GM18909 (cell line): Measurements from ENCODE around the gene RAD51B.
"Not testable (repeated sequence)": the region's sequence is repeated elsewhere in the genome, so short reads cannot be mapped to it uniquely, and the experiment has no call there.

Experiments used
- ATAC-seq: cut with Tn5 transposase; IDR thresholded peaks from one replicate; pipeline ENCODE4 v1.9.1; 2021; ENCODE audit warnings: mild to moderate bottlenecking; ENCODE audit not compliant: unreplicated experiment, poor library complexity

Gene RAD51B

DNA sequence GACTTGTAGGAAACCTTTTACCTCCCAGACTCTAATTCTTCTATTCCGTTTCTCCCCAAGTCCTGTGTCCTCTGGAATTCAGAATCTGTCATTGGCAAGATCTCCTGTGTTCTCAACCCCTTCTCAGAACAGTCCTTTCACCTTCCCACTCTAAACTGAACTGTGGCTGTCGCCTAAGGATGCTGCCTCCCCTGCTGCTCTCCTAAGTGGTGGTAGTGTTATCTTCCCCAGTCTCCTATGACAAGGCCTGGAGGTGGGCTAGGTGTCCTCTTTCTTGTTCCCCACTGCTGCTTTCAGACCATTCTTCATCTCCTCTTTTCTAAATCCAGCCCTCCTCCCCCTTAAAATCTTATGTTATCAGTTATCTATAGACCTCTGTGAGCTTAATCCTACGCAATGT, 397.4 kb downstream of the RAD51B start:
- no peak for ATAC-seq

- ATAC-seq, result no peak
Observed at GRCh38 chr14:68217791-68218340, 398.3 kb downstream of the RAD51B start.

DNA sequence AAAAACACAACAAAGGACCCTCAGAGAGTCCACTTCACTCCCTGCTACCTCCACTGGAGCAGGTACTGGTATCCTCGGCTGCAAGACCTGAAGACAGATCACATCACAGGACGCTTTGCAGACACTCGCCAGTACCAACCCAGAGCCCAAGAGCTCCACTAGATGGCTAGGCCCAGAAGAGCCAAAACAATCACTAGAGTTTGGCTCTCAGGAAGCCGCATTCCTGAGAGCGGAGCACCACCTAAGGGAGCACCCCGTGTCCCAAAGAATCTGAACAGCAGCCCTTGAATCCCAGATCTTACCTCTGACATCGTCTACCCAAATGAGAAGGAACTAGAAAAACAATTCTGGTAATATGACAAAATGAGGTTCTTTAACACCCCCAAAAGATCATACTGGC, 399.8 kb downstream of the RAD51B start:
- ATAC-seq, result no peak

DNA sequence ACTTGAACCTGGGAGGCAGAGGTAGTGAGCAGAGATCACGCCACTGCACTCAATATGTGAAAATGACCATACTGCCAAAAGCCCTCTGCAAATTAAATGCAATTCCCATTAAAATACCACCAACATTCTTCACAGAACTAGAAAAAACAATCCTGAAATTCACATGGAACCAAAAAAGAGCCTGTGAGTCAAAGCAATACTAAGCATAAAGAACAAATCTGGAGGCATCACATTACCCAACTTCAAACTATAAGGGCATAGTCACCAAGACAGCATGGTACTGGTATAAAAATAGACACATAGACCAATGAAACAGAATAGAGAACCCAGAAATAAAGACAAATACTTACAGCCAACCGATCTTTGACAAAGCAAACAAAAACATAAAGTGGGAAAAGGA, 401.5 kb downstream of the RAD51B start:
- not testable (repeated sequence) for ATAC-seq

- ATAC-seq, result no peak
Observed at GRCh38 chr14:68222154-68222553, 402.6 kb downstream of the RAD51B start.

DNA sequence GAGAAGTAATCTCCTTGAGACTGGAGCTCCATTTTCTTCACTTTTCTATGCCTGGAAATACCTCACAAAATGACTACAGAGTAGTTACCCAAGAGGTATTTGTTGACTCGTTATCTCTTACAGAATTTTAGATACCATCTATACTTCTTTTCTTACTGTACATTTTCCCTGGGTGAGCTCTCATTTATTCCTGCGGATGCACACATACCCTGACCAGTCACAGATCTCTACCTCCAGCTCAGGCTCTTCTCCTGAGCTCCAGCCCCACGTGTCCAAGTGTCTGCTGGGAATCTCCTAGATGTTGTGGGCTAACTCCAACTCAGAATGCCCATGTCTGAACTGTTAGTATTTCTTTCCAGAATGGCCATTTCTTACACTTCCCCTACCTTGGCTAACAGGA, 403.1 kb downstream of the RAD51B start:
- ATAC-seq, result no peak

- ATAC-seq, result no peak
Observed at GRCh38 chr14:68223631-68224030, 404.1 kb downstream of the RAD51B start.

DNA sequence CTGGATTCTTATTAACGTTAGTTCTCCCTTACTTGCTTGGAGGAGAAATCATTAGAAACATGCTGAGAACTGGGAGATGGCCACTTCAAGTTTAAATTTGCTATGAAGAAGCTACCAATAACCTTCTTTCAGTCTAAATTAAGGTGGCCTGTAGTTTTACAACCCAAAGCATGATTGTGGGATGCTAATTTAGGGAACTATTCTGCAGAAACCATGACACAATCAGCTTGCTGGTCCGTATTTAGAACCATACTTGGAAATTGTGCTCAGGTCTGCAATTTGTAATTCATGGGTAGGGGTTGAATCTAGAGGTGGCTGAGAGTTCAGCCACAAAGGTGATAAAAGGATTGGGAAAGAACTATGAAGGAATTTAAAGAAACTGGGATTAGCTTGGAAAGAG, 405.7 kb downstream of the RAD51B start:
- ATAC-seq, result no peak

DNA sequence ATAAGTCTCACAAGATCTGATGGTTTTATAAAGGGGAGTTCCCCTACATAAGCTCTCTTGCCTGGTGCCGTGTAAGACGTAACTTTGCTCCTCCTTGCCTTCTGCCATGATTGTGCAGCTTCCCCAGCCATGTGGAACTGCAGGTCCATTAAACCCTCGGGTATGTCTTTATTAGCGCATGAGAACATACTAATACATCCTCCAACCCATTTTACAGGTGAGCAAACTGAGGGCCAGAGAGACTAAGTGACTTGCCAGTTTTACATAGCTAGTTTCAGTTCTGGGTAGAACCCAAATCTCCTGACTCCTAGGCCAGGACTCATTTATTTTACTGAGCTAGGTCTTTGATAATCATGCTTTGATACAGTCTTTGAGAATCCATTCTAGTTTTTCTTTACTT, 406.9 kb downstream of the RAD51B start:
- no peak for ATAC-seq

GRCh38 chr14:68228656-68229055, 409.1 kb downstream of the RAD51B start:
- ATAC-seq, result no peak

DNA sequence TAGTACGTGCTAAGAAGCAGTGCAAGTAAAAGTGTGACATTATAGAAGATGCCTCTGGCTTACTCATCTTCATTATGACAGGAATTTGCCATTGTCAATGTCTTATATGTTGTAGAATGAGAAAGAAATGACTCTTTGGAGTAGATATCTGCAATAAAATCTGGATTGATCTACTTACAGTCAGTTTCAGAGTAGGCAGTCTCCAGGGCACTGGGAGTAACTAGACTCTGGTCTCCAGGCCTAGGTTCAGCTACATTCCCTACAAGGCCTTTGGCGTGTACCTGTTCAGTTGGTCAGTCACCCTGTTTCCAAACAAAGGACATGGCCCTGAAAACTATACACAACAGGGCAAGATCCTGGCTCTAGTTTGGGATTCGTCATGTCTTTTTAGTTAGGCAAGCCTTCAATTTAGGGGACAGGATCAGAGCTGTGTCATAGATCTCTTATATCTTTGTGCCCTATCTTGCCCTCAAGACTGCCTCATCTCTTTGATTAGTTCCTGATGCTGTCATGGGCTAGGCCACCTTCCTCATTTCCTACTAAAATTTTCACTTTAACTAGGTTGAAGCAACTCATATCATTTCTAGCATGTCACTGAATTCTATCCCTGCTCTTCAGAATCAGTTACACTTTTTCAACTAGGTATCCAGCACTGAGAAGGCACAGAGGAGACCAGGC, 410.0 kb downstream of the RAD51B start:
- ATAC-seq, result no peak

- ATAC-seq, result no peak
Observed at GRCh38 chr14:68230202-68230949, 410.8 kb downstream of the RAD51B start.

DNA sequence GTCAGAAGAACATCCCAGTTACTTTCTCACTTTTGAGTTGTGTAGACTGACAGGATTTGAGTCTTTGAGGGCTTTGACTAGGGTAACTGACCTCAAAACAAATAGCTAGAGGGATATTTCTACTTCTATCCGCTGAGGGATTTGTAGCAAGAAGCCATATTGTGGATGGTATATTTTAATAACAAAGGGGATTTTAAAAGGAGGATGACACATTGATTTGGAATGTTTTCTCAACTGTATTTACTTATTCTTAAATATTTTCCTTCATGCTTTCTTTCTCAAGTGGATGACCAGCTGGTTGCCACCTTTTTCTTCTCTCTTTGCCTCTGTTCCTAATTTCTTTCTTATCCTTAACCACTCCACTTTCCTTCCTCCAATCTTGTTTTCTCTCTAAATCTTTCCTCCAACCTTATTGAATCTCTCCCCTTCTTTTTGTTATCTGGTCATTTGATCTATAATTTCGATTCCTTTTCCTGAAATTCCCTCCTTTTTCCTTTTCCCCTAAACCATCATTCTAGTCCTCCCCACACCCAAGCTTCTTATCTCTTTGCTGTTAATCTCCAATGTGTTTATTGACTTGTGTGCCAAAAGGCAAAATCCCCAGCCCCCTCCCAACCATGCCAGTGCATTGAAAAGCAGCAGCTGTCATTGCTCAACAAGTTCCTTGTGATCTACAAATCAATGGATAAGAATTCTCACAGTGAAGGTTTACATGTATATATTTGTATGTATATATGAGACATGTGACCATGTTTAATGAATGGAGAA, 411.6 kb downstream of the RAD51B start:
- no peak for ATAC-seq

DNA sequence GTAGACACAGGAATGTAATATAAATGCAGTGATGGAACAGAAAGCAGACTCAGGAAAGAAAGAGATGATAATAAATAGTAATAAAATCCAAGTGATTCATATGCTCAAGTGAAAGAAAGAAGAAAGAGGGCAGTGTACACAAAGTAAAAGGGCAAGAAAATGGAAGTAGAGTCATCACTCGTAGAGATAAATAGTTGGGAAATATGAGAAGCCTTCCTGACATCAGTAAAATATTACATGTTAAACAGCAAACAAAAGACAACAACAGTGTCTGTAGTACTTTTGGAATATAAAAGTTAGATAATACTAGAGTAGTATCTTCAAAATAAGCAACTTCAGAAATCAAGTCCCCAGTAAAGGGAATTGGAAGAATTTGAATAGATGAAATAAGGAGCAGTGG, 412.3 kb downstream of the RAD51B start:
- ATAC-seq, result no peak

DNA sequence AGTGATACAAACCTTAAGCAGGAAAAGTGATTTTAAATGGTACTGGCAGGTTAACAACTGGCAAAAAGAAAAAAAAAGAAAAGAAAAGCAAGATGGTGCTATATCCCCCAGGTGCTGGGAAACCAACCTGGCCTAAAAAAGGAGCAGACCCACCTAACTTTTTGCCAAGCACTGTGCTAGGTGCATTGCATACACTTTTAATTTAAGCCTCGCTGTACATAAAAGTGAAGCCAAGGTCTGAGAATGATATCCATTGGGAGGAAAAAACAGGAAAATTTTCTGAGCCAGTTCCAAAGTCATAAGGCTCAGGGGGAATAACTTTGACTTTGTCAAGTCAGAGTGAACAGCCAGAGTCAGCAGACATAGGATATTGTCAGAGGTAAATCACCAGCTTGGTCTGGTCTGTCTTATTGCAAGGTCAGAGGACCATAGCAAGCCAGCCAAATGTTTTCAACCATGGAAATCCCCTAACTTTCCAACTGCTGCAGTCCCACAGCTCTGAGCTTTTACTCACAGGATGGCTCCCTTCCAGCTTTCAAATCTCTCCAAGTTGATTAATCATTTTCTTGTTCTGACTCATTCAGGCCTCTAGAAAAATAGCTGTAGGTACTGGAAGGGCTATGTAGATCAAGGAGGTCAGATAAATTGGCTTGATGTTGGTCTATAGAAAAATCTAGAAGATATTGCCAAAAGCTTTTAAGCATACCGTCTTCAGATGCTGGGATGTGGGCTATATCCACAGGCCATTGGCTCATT, 412.9 kb downstream of the RAD51B start:
- ATAC-seq, result peak; percentile 83

DNA sequence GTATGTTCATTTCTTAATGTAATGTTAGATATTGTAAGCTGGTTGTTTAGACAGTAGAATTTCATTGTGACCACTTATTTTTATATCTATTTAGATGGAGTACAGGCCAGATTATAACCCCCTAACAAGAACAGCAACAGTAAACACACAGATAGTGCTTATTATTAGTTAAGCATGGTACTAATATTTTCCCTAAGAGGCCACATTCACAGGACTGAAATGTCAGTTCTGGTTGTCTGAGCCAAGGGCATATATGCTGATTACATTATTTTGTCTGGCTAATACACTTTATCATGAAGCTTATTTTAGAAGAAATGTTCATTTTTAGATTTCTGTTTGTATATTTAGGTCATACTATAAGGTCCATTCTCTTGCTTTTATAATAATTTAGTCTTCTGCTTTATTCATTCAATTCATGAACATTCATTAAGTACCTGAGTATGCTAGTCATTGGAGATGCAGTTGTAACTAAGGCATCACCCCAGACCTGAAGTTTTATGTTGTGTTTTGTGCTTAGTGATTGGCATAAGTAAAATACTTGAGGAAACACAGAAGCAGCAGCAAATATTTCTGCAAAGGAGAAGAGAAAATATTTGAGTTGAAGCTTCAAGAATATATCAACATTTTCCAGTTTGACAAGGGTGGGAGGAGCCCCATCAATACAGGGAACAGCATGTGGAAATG, 413.7 kb downstream of the RAD51B start:
- no peak for ATAC-seq

GRCh38 chr14:68234101-68234905, 414.7 kb downstream of the RAD51B start:
- no peak for ATAC-seq

DNA sequence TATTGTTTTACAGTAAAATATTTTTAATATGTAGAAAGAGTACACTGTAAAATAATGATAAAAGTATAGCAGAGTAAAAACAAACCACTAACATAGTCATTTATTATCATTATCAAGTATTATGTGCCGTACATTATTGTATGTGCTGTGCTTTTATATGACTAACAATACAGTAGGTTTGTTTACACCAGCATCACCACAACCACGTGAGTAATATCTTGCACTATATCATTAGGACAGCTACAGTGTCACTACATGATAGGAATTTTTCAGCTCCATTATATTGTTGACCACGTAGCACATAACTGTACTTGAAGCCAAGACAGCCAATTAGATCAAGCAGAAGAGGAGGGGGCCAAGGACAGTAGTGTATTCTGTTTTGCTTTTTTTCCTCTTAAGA, 415.4 kb downstream of the RAD51B start:
- ATAC-seq, result no peak
